Smooth muscle cell (in vitro differentiated cells): ENCODE data around the gene HCRT. TPM values are rescaled to one million over a fixed set of nuclear protein-coding genes. Genes with fewer than 3 reads are reported as not detected.

Experiments used
- DNase-seq: peaks from one replicate; lab custom pipeline; 2025; ENCODE audit not compliant: unreplicated experiment; lab: John Stamatoyannopoulos, UW
- H2AFZ ChIP-seq: fragments of 200-600 bp; sonication (generic); 2 replicates; pipeline ENCODE4 v1.6.0; 2016; ENCODE audit warnings: antibody characterized with exemption, low read depth, mild to moderate bottlenecking
- H3F3A ChIP-seq: fragments of 200-600 bp; sonication (generic); 2 replicates; pipeline ENCODE4 v1.6.0; 2017; ENCODE audit warnings: antibody characterized with exemption, low read depth
- H3K27ac ChIP-seq: fragments of 200-600 bp; sonication (generic); 2 replicates; pipeline ENCODE4 v1.5.1; 2016; ENCODE audit warnings: low read depth, mild to moderate bottlenecking
- H3K27me3 ChIP-seq: fragments of 200-600 bp; sonication (generic); 2 replicates; pipeline ENCODE4 v1.6.1; 2016; ENCODE audit warnings: low read depth, mild to moderate bottlenecking
- H3K36me3 ChIP-seq: fragments of 200-600 bp; sonication (generic); 2 replicates; pipeline ENCODE4 v1.5.1; 2016; ENCODE audit warnings: low read depth
- H3K4me1 ChIP-seq: fragments of 200-600 bp; sonication (generic); 2 replicates; pipeline ENCODE4 v1.5.1; 2016; ENCODE audit warnings: low read depth
- H3K4me2 ChIP-seq: fragments of 200-600 bp; sonication (generic); 2 replicates; pipeline ENCODE4 v1.6.0; 2016; ENCODE audit warnings: mild to moderate bottlenecking
- H3K4me3 ChIP-seq: fragments of 200-600 bp; sonication (generic); 2 replicates; pipeline ENCODE4 v1.5.1; 2016; ENCODE audit warnings: mild to moderate bottlenecking
- H3K79me2 ChIP-seq: fragments of 200-600 bp; sonication (generic); 2 replicates; pipeline ENCODE4 v1.6.0; 2016; ENCODE audit warnings: low read depth, mild to moderate bottlenecking
- H3K9ac ChIP-seq: fragments of 200-600 bp; sonication (generic); 2 replicates; pipeline ENCODE4 v1.6.0; 2016; ENCODE audit warnings: low read depth
- H3K9me3 ChIP-seq: fragments of 200-600 bp; sonication (generic); replicated peaks from 2 replicates; pipeline ENCODE4 v1.5.1; 2016; ENCODE audit warnings: low read depth
- H4K20me1 ChIP-seq: fragments of 200-600 bp; sonication (generic); 2 replicates; pipeline ENCODE4 v1.6.0; 2016; ENCODE audit warnings: low read depth
- WGBS: methylation state at CpG from one replicate; pipeline ENCODE4 v1.1.7; 2016; ENCODE audit warnings: low lambda C conversion rate; 5-methylcytosine and 5-hydroxymethylcytosine counted together
- polyA plus RNA-seq: library from polyadenylated mRNA; unstranded; fragments of >200 nt; fragmentation: Nextera tagmentation; extraction: Ambion mirVana; gene quantifications from 2 replicates; pipeline ENCODE4 v1.2.1, GENCODE V29; 2016
- total RNA-seq: library from RNA; depleted of rRNA; stranded (reverse); fragments of >200 nt; gene quantifications from 2 replicates; pipeline ENCODE4 v1.2.3, GENCODE V29; 2014
- TF ChIP-seq, protein P1 (sequence below): fragments of 200-600 bp; sonication (generic); IDR thresholded peaks from 2 replicates; pipeline ENCODE4 v1.5.1; 2017; ENCODE audit warnings: borderline replicate concordance, mild to moderate bottlenecking, antibody characterized with exemption; ENCODE audit not compliant: insufficient read depth, poor library complexity, severe bottlenecking

The HCRT gene
- total and polyA plus RNA-seq, 2 experiments from 2014 or later = not detected

DNA sequence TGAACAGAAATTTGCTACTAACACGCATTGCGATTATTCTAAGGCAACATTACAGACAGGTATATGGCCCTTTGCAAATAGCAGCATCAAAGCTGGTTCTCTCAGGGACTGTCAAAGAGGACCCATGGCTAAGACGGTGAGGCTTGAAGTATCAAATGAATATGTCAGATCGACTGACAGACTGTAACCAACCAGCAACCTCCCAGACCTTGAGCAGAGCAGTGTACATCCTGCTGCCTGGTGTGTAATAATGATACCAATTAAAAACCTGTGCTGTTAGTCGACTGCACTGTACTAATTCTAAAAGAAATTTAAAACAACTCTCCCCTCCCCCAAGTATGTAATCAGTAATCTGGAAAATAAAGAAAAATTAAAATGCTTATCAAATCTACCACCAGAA, 45.0 kb upstream of the HCRT start:
- no peak overlapping the region for H3K4me2 ChIP-seq

DNA sequence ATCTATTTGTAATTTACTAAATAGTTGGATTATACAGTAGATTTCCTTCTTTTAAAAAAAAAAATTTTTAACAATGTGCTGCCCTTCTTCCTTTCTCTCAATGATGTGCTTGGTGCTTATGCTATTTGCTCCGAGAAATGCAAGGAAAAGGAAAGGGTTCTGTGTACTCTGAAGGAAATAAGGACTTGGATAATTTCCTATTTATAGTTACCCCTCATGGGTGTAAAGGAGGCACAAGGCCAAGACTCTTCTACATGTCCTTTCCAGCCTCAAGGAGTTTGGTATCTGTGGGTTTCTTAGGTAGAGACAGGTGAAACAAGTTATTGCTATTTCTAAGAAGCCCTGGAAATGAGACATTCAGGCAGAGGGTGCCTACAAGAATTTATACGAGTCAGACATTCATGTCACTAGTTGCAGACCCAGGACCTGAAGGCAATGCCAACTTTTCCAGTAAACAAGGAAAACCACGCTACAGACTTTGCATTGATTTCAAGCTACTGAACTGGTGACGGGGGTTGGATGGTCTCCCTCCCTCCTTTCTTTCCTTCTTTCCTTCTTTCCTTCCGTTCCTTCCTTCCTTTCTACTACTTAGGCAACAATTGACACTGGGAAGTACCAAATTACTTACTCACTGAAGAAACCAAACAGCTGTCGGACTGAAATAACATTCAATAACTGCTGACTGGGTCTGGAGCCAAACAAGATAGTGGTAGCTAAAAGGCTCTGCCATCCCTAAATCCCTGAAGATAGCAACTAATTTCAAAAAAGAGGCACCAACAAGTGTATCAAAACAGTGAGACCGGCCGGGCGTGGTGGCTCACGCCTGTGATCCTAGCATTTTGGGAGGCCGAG, 42.8 kb upstream of the HCRT start:
- Histone ChIP-seq H4K20me1 (peaks cover 19% of the 10 kb centered on the region), H3K9me3 (no peaks in the 10 kb centered on the region), H3K9ac (no peak overlapping the region), H3K27me3 (no peaks in the 10 kb centered on the region), H2AFZ (no peak overlapping the region), H3K36me3 (no peaks in the 10 kb centered on the region), H3K79me2 (peaks cover 13% of the 10 kb centered on the region), H3F3A (no peaks in the 10 kb centered on the region), H3K27ac (no peak overlapping the region), H3K4me3 (no peak overlapping the region), H3K4me2 (no peak overlapping the region), H3K4me1 (no peaks in the 10 kb centered on the region)
- WGBS = 89% methylated on average over 11 of the region's 11 CpGs
- DNase-seq = no peak
- TF ChIP-seq, protein P1, sequence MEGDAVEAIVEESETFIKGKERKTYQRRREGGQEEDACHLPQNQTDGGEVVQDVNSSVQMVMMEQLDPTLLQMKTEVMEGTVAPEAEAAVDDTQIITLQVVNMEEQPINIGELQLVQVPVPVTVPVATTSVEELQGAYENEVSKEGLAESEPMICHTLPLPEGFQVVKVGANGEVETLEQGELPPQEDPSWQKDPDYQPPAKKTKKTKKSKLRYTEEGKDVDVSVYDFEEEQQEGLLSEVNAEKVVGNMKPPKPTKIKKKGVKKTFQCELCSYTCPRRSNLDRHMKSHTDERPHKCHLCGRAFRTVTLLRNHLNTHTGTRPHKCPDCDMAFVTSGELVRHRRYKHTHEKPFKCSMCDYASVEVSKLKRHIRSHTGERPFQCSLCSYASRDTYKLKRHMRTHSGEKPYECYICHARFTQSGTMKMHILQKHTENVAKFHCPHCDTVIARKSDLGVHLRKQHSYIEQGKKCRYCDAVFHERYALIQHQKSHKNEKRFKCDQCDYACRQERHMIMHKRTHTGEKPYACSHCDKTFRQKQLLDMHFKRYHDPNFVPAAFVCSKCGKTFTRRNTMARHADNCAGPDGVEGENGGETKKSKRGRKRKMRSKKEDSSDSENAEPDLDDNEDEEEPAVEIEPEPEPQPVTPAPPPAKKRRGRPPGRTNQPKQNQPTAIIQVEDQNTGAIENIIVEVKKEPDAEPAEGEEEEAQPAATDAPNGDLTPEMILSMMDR = no peak

More for the DNA sequence above, 45.0 kb upstream of the HCRT start:
- Histone ChIP-seq H3K9me3 (no peaks in the 10 kb centered on the region), H3K9ac (no peak overlapping the region), H3K4me1 (no peaks in the 10 kb centered on the region), H3K27me3 (no peaks in the 10 kb centered on the region), H3K27ac (no peak overlapping the region), H4K20me1 (peaks cover 30% of the 10 kb centered on the region), H3K36me3 (no peaks in the 10 kb centered on the region), H3K79me2 (peaks cover 15% of the 10 kb centered on the region), H2AFZ (no peak overlapping the region), H3K4me3 (no peak overlapping the region), H3F3A (no peaks in the 10 kb centered on the region)
- no peak for DNase-seq
- 95% methylated on average over 5 of the region's 5 CpGs for WGBS
- TF ChIP-seq, protein P1 = no peak

DNA sequence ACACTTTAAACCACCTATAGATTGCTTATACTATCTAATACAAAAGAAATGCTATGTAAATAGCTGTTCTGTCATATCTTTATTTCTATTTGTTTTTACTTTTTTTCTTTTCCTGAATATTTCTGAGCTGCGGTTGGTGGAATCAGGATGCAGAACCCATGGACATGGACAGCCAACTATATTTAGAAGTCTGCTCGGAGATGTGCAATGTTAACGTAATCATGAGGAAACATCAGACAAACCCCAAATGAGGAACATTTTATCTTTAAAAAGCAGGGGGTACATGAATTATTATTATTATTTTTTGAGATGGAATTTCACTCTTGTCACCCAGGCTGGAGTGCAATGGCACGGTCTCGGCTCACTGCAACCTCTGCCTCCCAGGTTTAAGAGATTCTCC, 40.4 kb upstream of the HCRT start:
- Histone ChIP-seq H3K36me3 (no peaks in the 10 kb centered on the region), H3K9ac (no peak overlapping the region), H4K20me1 (peaks cover 10% of the 10 kb centered on the region), H3F3A (no peaks in the 10 kb centered on the region), H3K4me3 (no peak overlapping the region), H3K27me3 (no peaks in the 10 kb centered on the region), H2AFZ (no peak overlapping the region), H3K4me2 (no peak overlapping the region), H3K79me2 (no peaks in the 10 kb centered on the region), H3K9me3 (no peaks in the 10 kb centered on the region), H3K4me1 (no peaks in the 10 kb centered on the region), H3K27ac (no peak overlapping the region)
- 99% methylated on average over 5 of the region's 5 CpGs for WGBS
- no peak for DNase-seq
- TF ChIP-seq, protein P1 = no peak

DNA sequence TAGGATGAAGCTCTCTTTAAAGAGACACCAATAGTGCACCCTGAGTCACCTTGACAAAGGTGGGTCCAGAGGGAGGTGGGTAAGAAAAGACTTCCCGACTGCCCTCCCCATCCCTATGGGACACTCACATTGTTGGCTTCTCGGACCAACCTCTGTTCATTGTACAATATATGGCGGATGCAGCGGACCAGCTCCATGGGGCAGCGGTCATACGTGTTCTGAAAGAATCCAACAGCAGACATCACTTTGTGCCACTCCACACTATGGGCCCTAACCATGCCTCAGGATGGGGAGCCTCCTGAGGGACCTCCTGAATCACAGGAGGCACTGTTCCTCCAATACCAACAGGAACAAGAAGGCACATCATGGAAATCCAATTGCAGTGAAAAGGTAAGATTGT, 39.4 kb upstream of the HCRT start:
- no peak overlapping the region for H2AFZ ChIP-seq
- no peak overlapping the region for H3K4me2 ChIP-seq
- H3K27ac ChIP-seq = no peak overlapping the region
- H3K4me3 ChIP-seq = no peak overlapping the region
- H4K20me1 ChIP-seq = peaks cover 10% of the 10 kb centered on the region
- no peak overlapping the region for H3K9ac ChIP-seq
- H3K9me3 ChIP-seq = no peaks in the 10 kb centered on the region
- no peaks in the 10 kb centered on the region for H3K36me3 ChIP-seq
- no peaks in the 10 kb centered on the region for H3K79me2 ChIP-seq
- no peaks in the 10 kb centered on the region for H3K27me3 ChIP-seq
- no peaks in the 10 kb centered on the region for H3F3A ChIP-seq
- TF ChIP-seq, protein P1 = no peak
- 98% methylated on average over 6 of the region's 6 CpGs for WGBS
- no peaks in the 10 kb centered on the region for H3K4me1 ChIP-seq
- DNase-seq = no peak
